ENCODE data around the gene ARPP19.

- TF ChIP-seq POLR2A (IDR thresholded peaks at IDR 0.05; ENCODE audit: low read length) (no peak), GATA1 (IDR thresholded peaks at IDR 0.05; ENCODE audit: low read depth, low read length) (no peak)
These were observed 36.4 kb downstream of the ARPP19 start for GRCh38 chr15:52532427-52532826.

Measured in erythroblast (primary cell).